Measurements from ENCODE around the gene CC2D1A. TPM values are rescaled to one million over a fixed set of nuclear protein-coding genes. Genes with fewer than 3 reads are reported as not detected.

The CC2D1A gene
- total RNA-seq, 1 donor from 2014 or later = 128 TPM

- Histone ChIP-seq H3K27ac (no peak overlapping the region), H3K4me1 (peaks cover 4 to 13% of the 10 kb centered on the region in 2 donors), H3K36me3 (peaks cover 20 to 32% of the 10 kb centered on the region in 2 donors), H3K9me3 (no peaks in the 10 kb centered on the region), H3K27me3 (no peaks in the 10 kb centered on the region), H3K4me3 (no peak overlapping the region)
- DNase-seq (ENCODE audit: low spot score in 2 of 2) = no peak
- intact Hi-C loops (cut with DNase I) = no loop called here
- TF ChIP-seq CTCF (IDR thresholded peaks at IDR 0.05) = no peak
Measured at GRCh38 chr19:13908674-13909073, 2.7 kb downstream of the CC2D1A start.

- no peak for TF ChIP-seq CTCF (IDR thresholded peaks at IDR 0.05)
- H3K4me3 ChIP-seq = no peak overlapping the region
- no peaks in the 10 kb centered on the region for H3K27me3 ChIP-seq
- no peaks in the 10 kb centered on the region for H3K9me3 ChIP-seq
- H3K4me1 ChIP-seq = peaks cover 4 to 13% of the 10 kb centered on the region in 2 donors
- H3K36me3 ChIP-seq = peaks cover 26 to 39% of the 10 kb centered on the region in 2 donors
- H3K27ac ChIP-seq = no peak overlapping the region
- intact Hi-C loops (cut with DNase I) = no loop called here
- DNase-seq (ENCODE audit: low spot score in 2 of 2) = no peak
Measured at GRCh38 chr19:13909430-13909829, 3.4 kb downstream of the CC2D1A start.

GRCh38 chr19:13913352-13913751 is 7.4 kb downstream of the CC2D1A start:
- Histone ChIP-seq H3K27me3 (no peaks in the 10 kb centered on the region), H3K36me3 (peaks cover 44 to 63% of the 10 kb centered on the region in 2 donors)

GRCh38 chr19:13914777-13915176 is 8.8 kb downstream of the CC2D1A start:
- intact Hi-C loops (cut with DNase I) = no loop called here
- no peak for DNase-seq (ENCODE audit: low spot score in 2 of 2)
- H3K4me3 ChIP-seq = no peak overlapping the region
- H3K36me3 ChIP-seq = peaks cover 54 to 73% of the 10 kb centered on the region in 2 donors
- H3K9me3 ChIP-seq = no peaks in the 10 kb centered on the region
- H3K27ac ChIP-seq = no peak overlapping the region
- no peaks in the 10 kb centered on the region for H3K4me1 ChIP-seq
- no peaks in the 10 kb centered on the region for H3K27me3 ChIP-seq
- TF ChIP-seq CTCF (IDR thresholded peaks at IDR 0.05) = no peak

More at GRCh38 chr19:13913352-13913751, 7.4 kb downstream of the CC2D1A start:
- no peaks in the 10 kb centered on the region for H3K4me1 ChIP-seq
- TF ChIP-seq CTCF (IDR thresholded peaks at IDR 0.05) = no peak
- no peak overlapping the region for H3K27ac ChIP-seq
- H3K9me3 ChIP-seq = no peaks in the 10 kb centered on the region
- intact Hi-C loops (cut with DNase I) = no loop called here
- no peak overlapping the region for H3K4me3 ChIP-seq
- DNase-seq (ENCODE audit: low spot score in 2 of 2) = no peak

- TF ChIP-seq CTCF (IDR thresholded peaks at IDR 0.05) = no peak
- H3K27me3 ChIP-seq = no peaks in the 10 kb centered on the region
- no peak overlapping the region for H3K27ac ChIP-seq
- no peak overlapping the region for H3K4me3 ChIP-seq
- no peaks in the 10 kb centered on the region for H3K4me1 ChIP-seq
- no peak for DNase-seq (ENCODE audit: low spot score in 2 of 2)
- intact Hi-C loops (cut with DNase I) = no loop called here
- H3K36me3 ChIP-seq = peaks cover 58 to 75% of the 10 kb centered on the region in 2 donors
- H3K9me3 ChIP-seq = no peaks in the 10 kb centered on the region
Measured at GRCh38 chr19:13917888-13918406, 11.9 kb downstream of the CC2D1A start.
